ENCODE measurements around the gene TDRD3. TPM values are rescaled to one million over a fixed set of nuclear protein-coding genes. Genes with fewer than 3 reads are reported as not detected.

TDRD3 gene
- total RNA-seq, 2 experiments from 2014 or later, result 16.4 to 16.5 TPM

DNA sequence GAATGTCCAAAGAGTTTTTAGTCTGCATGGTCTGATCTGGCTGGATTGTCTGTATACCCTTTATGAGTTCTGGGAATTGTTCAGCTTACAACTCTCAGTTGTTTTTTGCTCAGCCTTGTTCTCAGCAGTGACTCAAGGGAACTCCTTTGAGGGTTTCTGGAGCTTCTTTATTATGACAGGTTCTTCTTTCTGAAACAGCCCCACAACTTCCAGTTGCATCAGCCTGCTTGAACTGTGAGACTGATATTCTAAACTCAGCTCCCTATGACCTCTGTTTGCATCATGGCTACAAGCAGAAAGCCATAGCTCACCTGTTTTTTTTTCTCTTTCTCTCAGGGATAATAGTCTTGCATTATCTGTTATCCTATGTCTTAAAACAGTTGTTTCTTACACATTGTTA lies 85.0 kb downstream of the TDRD3 start:
- ChIA-PET POLR2A (no interaction called here), CTCF (no interaction called here)
- peaks cover 20% of the 10 kb centered on the region for H3K9me3 Mint-ChIP-seq
- peaks cover 60% of the 10 kb centered on the region for H3K36me3 Mint-ChIP-seq
- peak; percentile 11 for DNase-seq
- no peak overlapping the region for H3K4me3 Mint-ChIP-seq
- H3K27ac Mint-ChIP-seq, result no peak overlapping the region
- intact Hi-C loops (cut with micrococcal nuclease), result loop anchor here (10.0 kb wide), 1 partner anchor 203 kb away; no protein-coding TSS in a partner anchor
- no peaks in the 10 kb centered on the region for H3K27me3 Mint-ChIP-seq
- H3K4me1 Mint-ChIP-seq (ENCODE audit: low read depth), result peaks cover 2% of the 10 kb centered on the region

DNA sequence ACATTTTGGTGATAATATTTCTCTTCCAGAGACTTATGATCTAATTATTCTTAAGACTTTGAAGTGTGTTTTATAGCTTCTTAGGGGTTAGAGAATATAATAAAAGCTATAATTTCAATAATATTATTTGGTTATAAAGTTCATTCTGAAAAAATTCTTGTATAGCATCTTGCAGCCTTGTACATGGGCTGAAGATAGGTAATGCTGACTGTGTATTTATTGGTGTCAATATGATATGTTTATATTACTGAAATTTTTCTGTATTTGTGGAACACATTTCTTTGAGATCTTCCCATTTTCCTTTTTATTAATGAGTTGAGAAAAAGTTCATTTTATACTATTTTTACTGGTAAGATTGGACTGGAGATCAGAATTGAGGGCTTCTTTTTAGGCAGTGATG lies 87.8 kb downstream of the TDRD3 start:
- no peak for DNase-seq
- H3K36me3 Mint-ChIP-seq, result peaks cover 61% of the 10 kb centered on the region
- no peak overlapping the region for H3K4me3 Mint-ChIP-seq
- H3K27me3 Mint-ChIP-seq, result no peaks in the 10 kb centered on the region
- H3K4me1 Mint-ChIP-seq (ENCODE audit: low read depth), result peaks cover 5% of the 10 kb centered on the region
- peaks cover 23% of the 10 kb centered on the region for H3K9me3 Mint-ChIP-seq
- intact Hi-C loops (cut with micrococcal nuclease), result loop anchor here (10.0 kb wide), 1 partner anchor 200 kb away; no protein-coding TSS in a partner anchor
- H3K27ac Mint-ChIP-seq, result no peak overlapping the region
- CTCF ChIA-PET, result no interaction called here
- POLR2A ChIA-PET, result no interaction called here

DNA sequence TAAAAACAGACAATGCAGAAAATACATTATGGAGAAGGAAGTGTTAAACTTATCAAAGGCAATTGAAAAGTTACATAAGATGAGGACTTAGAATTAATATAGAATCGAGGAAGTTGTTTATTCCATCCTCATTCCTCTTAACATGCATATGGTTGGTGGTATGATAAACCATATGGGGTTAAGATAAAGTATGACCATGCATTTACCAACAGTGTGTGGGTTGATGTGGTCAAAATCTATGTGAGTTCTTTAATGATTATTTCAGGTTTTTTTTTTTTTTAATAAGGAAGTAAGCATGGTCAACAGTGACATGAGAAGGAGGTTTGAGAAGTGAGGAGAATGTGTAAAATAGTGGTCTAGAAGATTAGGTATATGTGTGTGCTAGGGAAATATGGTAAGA lies 94.5 kb downstream of the TDRD3 start:
- Mint-ChIP-seq H3K4me1 (ENCODE audit: low read depth) (peaks cover 3% of the 10 kb centered on the region), H3K9me3 (peaks cover 9% of the 10 kb centered on the region), H3K27me3 (no peaks in the 10 kb centered on the region), H3K36me3 (peaks cover 58% of the 10 kb centered on the region), H3K4me3 (no peak overlapping the region), H3K27ac (no peak overlapping the region)
- intact Hi-C loops (cut with micrococcal nuclease), result no loop called here
- POLR2A ChIA-PET, result no interaction called here
- DNase-seq, result no peak
- CTCF ChIA-PET, result no interaction called here

DNA sequence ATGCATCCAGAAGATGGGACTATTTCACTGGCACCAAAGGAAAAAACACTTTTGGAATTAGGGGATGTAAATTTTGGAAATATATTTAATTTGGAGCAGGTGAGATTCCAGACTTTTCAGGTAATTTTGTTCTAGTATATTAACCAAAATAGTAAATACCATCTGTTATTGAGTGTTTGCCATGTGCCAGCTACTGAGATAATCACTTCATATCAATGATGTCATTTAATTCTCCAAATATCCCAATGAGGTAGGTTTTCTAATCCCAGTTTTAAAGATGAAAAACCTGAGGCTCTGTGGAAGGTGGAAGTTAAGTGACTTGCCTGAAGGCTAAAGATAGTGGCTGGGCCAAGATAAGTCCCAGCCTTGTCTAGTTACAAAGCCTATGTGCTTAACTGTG lies 95.2 kb downstream of the TDRD3 start:
- no peak for DNase-seq
- H3K4me1 Mint-ChIP-seq (ENCODE audit: low read depth), result peaks cover 3% of the 10 kb centered on the region
- no peak overlapping the region for H3K27ac Mint-ChIP-seq
- POLR2A ChIA-PET, result no interaction called here
- H3K9me3 Mint-ChIP-seq, result peaks cover 9% of the 10 kb centered on the region
- CTCF ChIA-PET, result no interaction called here
- intact Hi-C loops (cut with micrococcal nuclease), result no loop called here
- H3K36me3 Mint-ChIP-seq, result peaks cover 59% of the 10 kb centered on the region
- no peak overlapping the region for H3K4me3 Mint-ChIP-seq
- no peaks in the 10 kb centered on the region for H3K27me3 Mint-ChIP-seq

DNA sequence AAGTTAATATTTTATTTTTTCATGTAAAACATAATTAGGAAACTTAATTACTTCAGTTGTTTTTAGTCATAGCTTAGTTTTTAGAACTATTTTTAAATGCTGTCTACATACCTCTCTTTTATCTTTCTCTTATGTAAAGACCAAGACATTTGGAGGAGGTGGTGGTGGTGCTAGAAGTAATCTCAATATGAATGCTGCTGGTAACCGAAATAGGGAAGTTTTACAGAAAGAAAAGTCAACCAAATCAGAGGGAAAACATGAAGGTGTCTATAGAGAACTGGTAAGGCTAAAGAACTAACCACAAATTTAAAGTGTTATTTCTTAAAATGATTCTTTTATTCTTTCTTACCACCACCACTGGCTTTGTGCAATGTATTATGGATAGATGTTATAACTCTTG lies 97.3 kb downstream of the TDRD3 start:
- no peak overlapping the region for H3K4me3 Mint-ChIP-seq
- POLR2A ChIA-PET, result no interaction called here
- CTCF ChIA-PET, result no interaction called here

DNA sequence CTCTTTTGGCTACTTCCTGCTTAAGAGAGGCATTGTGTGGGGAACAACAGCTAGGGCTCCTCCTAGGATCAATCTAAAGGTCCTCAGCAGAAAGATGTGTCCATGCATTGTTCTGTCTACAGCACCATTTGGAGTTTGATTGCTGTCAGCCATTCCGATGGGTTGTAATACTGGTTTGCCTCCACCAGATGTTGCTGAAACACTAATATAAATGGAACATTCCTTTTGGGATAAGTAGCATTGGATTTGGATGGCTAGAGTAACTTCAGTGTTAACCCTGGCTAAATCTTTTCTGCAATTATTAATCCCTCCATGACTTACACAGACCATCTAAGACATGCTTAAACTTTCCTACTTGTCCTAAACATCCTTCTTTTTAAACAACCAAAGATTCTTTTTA lies 104.2 kb downstream of the TDRD3 start:
- Mint-ChIP-seq H3K27ac (no peak overlapping the region), H3K27me3 (no peaks in the 10 kb centered on the region), H3K4me3 (no peak overlapping the region), H3K4me1 (ENCODE audit: low read depth) (no peaks in the 10 kb centered on the region), H3K9me3 (peaks cover 30% of the 10 kb centered on the region), H3K36me3 (peaks cover 73% of the 10 kb centered on the region)
- ChIA-PET POLR2A (no interaction called here), CTCF (no interaction called here)
- intact Hi-C loops (cut with micrococcal nuclease), result no loop called here
- DNase-seq, result no peak

More for the DNA sequence above, 97.3 kb downstream of the TDRD3 start:
- DNase-seq, result no peak
- peaks cover under 1% of the 10 kb centered on the region for H3K9me3 Mint-ChIP-seq
- no peaks in the 10 kb centered on the region for H3K27me3 Mint-ChIP-seq
- intact Hi-C loops (cut with micrococcal nuclease), result no loop called here
- peaks cover 59% of the 10 kb centered on the region for H3K36me3 Mint-ChIP-seq
- no peak overlapping the region for H3K27ac Mint-ChIP-seq
- no peaks in the 10 kb centered on the region for H3K4me1 Mint-ChIP-seq (ENCODE audit: low read depth)

DNA sequence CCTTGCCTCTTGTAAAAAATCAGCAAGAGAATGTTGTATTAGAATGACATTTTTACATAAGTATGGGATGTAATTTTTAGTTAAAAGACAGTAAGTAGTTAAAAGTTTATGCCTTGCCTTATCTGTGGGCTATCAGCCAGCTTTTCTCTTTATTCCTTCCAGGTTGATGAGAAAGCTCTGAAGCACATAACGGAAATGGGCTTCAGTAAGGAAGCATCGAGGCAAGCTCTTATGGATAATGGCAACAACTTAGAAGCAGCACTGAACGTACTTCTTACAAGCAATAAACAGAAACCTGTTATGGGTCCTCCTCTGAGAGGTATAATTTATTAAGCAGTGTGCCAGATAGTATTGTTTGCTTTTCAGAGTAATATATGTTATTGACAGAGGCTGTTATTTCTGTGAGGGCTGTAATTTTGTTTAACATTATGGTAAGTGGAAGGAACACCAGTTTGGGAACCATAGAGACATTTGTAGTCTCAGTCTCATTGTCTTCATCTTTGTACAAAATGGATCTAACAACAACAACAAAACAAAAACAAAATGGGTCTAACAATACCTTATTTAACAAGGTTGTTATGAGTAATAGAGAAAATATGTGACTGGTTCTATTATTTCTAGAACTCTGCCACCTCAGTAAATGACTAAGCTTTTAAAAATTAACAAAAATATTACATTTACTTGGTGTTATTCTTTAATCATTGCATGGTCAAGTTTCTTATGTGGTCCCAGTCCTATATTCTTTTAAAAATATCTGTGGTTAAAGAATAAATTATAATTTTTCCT lies 112.8 kb downstream of the TDRD3 start:
- Mint-ChIP-seq H3K27ac (no peak overlapping the region), H3K27me3 (no peaks in the 10 kb centered on the region), H3K4me1 (ENCODE audit: low read depth) (no peaks in the 10 kb centered on the region), H3K36me3 (peaks cover 48% of the 10 kb centered on the region), H3K4me3 (no peak overlapping the region), H3K9me3 (peaks cover 10% of the 10 kb centered on the region)
- no peak for DNase-seq
- intact Hi-C loops (cut with micrococcal nuclease), result no loop called here
- CTCF ChIA-PET, result interaction anchor here (0.8 kb wide), 1 partner anchor 39 kb away, joined by 3 read pairs; no protein-coding TSS in a partner anchor
- POLR2A ChIA-PET, result no interaction called here

DNA sequence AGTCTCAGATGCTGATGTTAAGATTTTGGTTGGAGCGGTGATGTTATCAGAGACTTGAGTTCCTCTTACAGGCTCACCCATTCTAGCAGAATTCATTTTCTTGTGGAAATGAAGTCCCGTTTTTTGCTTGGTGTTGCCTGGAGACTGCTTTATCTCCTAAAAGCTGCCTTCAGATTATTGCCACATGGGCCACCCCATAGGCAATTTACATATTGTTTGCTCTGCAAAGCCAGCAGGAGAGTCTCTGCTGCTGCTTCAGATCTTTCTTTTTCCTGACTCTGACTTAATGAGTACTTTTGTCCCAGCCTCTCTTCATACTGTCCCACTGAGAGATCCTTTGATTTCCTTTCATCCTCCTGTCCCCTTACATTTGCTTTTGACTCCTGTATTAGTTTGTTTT lies 114.6 kb downstream of the TDRD3 start:
- Mint-ChIP-seq H3K4me1 (ENCODE audit: low read depth) (no peaks in the 10 kb centered on the region), H3K27ac (no peak overlapping the region), H3K27me3 (no peaks in the 10 kb centered on the region), H3K36me3 (peaks cover 49% of the 10 kb centered on the region), H3K4me3 (no peak overlapping the region), H3K9me3 (peaks cover 10% of the 10 kb centered on the region)
- POLR2A ChIA-PET, result no interaction called here
- no peak for DNase-seq
- intact Hi-C loops (cut with micrococcal nuclease), result no loop called here
- CTCF ChIA-PET, result no interaction called here

DNA sequence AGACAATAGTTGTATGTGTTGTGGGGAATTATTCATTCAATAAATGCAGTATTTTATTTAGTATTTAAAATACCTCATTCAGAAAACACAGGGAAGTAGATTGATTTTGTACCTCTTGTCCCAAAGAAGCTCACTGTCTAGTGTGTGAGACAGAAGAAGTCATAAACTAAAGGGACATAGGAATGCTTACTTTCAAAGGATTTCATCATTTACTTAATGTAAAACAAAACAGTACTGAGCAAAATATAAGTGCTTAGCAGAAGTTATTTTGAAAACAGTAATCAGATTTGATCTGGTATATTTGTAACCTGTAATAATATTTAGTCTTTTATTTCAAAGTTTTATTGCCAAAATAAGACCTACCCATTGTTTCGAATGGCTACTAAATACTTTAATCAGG lies 117.9 kb downstream of the TDRD3 start:
- DNase-seq, result no peak
- H3K27ac Mint-ChIP-seq, result no peak overlapping the region
- peaks cover 10% of the 10 kb centered on the region for H3K9me3 Mint-ChIP-seq
- no peak overlapping the region for H3K4me3 Mint-ChIP-seq
- CTCF ChIA-PET, result no interaction called here
- H3K4me1 Mint-ChIP-seq (ENCODE audit: low read depth), result no peaks in the 10 kb centered on the region
- intact Hi-C loops (cut with micrococcal nuclease), result no loop called here
- H3K36me3 Mint-ChIP-seq, result peaks cover 43% of the 10 kb centered on the region
- H3K27me3 Mint-ChIP-seq, result no peaks in the 10 kb centered on the region
- POLR2A ChIA-PET, result no interaction called here

DNA sequence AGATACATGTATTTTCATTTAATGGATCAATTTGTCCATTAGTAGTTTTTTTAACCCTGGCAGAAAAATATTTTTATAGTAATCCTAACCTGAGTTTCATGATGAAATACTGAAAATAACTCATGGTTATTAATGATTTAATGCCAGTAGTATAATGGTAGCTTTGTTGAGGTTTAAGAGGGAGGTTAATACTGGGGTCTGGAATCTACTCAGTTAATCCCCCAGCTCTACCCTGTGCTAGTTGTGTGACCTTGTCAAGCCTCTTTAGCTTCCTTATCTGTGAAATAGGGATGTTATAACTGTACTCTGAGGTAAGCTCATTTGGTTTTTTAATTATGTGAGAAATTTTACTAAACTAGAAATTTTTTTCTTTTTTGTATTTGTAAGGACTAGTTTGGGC lies 122.5 kb downstream of the TDRD3 start:
- Mint-ChIP-seq H3K36me3 (peaks cover 11% of the 10 kb centered on the region), H3K4me3 (no peak overlapping the region), H3K27me3 (no peaks in the 10 kb centered on the region), H3K4me1 (ENCODE audit: low read depth) (no peaks in the 10 kb centered on the region), H3K27ac (no peak overlapping the region), H3K9me3 (no peaks in the 10 kb centered on the region)
- no peak for DNase-seq
- ChIA-PET CTCF (no interaction called here), POLR2A (no interaction called here)
- intact Hi-C loops (cut with micrococcal nuclease), result no loop called here

DNA sequence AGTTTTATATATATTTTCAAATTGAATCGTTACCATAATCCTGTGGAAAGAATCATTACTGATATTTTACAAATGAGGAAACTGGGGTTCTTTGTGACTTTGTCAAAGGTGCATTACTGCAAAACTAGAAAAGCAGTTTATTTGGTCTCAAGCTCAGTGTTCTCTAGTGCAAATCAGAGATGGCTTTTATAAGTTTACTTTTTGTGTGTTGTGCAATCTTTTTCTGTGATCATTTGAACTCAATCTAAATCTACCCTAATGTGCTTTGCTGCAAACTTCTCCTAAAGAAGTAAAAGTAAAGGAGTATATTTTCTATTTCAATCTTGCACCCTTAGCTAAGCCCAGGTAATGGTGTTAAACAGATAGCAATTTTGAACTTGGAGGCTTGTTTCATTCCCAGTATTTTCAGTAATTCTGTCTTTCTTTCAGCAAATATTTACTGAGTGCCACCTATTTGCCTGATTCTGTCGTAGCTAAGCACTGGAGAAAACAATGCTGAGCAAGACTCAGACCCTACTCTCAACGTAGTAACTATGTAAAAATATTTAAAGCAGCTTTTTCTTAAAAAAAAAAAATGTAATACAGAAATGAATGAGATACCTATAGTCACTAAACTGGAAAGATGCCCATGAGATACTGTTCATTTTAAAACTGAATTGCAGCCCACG lies 124.0 kb downstream of the TDRD3 start:
- H3K4me1 Mint-ChIP-seq (ENCODE audit: low read depth), result no peaks in the 10 kb centered on the region
- H3K27ac Mint-ChIP-seq, result no peak overlapping the region
- ChIA-PET CTCF (no interaction called here), POLR2A (no interaction called here)
- peaks cover 6% of the 10 kb centered on the region for H3K36me3 Mint-ChIP-seq
- no peaks in the 10 kb centered on the region for H3K9me3 Mint-ChIP-seq
- no peak overlapping the region for H3K4me3 Mint-ChIP-seq
- DNase-seq, result no peak
- H3K27me3 Mint-ChIP-seq, result no peaks in the 10 kb centered on the region
- intact Hi-C loops (cut with micrococcal nuclease), result no loop called here

DNA sequence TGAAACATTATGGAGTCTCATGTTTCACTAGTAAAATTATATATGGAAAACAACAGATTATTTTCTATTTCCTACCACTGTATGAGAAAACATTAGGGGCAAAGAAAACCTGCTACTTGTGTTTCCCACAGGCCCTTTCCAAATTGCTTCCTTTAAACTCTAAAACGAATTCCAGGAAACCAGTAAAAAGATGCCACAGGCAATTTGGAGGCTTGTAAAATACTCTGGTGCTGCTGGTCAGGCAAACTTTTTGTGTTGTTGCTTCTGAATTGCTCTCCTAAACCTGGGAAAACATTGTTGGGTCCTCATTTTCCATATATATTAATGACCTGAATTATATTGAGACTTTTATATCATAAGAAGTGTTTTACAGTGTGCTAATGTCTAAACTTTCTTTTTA lies 141.5 kb downstream of the TDRD3 start:
- H3K4me3 Mint-ChIP-seq, result no peak overlapping the region
- no peaks in the 10 kb centered on the region for H3K27me3 Mint-ChIP-seq
- H3K27ac Mint-ChIP-seq, result no peak overlapping the region
- no peak for DNase-seq
- ChIA-PET CTCF (no interaction called here), POLR2A (no interaction called here)
- intact Hi-C loops (cut with micrococcal nuclease), result no loop called here
- no peaks in the 10 kb centered on the region for H3K4me1 Mint-ChIP-seq (ENCODE audit: low read depth)
- H3K36me3 Mint-ChIP-seq, result peaks cover 11% of the 10 kb centered on the region
- H3K9me3 Mint-ChIP-seq, result no peaks in the 10 kb centered on the region

DNA sequence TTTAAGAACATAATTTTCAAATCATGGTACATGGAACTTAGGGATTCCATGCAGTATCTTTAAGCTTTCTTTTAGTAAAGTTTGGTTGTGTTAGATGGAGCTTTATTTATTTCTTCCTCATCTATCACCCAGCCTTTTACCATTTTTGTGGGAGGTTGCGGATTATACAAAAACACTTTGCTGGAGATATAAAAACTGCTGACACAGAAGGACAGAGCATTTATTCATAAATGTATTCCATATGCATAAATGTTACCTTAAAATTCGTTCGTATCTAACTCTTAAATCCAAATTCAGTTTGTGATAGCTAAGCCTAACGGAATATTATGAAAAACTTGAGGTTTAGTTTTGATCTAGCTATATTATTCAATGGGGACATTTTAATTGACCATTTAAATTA lies 143.3 kb downstream of the TDRD3 start:
- Mint-ChIP-seq H3K27ac (no peak overlapping the region), H3K4me1 (ENCODE audit: low read depth) (no peaks in the 10 kb centered on the region), H3K36me3 (peaks cover 12% of the 10 kb centered on the region), H3K9me3 (no peaks in the 10 kb centered on the region), H3K4me3 (no peak overlapping the region), H3K27me3 (no peaks in the 10 kb centered on the region)
- intact Hi-C loops (cut with micrococcal nuclease), result no loop called here
- CTCF ChIA-PET, result no interaction called here
- POLR2A ChIA-PET, result no interaction called here
- no peak for DNase-seq
